HG03064 (cell line): ENCODE measurements around the gene OR6Y1.

Experiments
- ATAC-seq: cut with Tn5 transposase; IDR thresholded peaks from one replicate; pipeline ENCODE4 v1.9.1; 2021; ENCODE audit warnings: low read depth; ENCODE audit not compliant: unreplicated experiment

The OR6Y1 gene

GRCh38 chr1:158506369-158506987 is 47.7 kb downstream of the OR6Y1 start:
- ATAC-seq, result no peak

GRCh38 chr1:158496374-158496773 is 57.8 kb downstream of the OR6Y1 start:
- ATAC-seq, result no peak

GRCh38 chr1:158494796-158495195 is 59.4 kb downstream of the OR6Y1 start:
- ATAC-seq, result no peak
